MM.1S (cell line): ENCODE measurements around the gene ASPDH.

Experiments
- DNase-seq: peaks from one replicate; pipeline ENCODE4 v3.0.0-alpha.2; 2015
- H2AFZ ChIP-seq: fragments of 300-600 bp; sonication (generic); 2 replicates; pipeline ENCODE4 v1.6.0; 2016; ENCODE audit warnings: antibody characterized with exemption, low read length
- H3F3A ChIP-seq: fragments of 300-600 bp; sonication (generic); 2 replicates; pipeline ENCODE4 v1.6.1; 2016; ENCODE audit warnings: mild to moderate bottlenecking, antibody characterized with exemption, low read length, moderate library complexity, mixed read lengths; ENCODE audit not compliant: insufficient read depth
- H3K27ac ChIP-seq: fragments of 300-600 bp; sonication (generic); 2 replicates; pipeline ENCODE4 v1.5.1; 2016; ENCODE audit warnings: mild to moderate bottlenecking, low read length
- H3K27me3 ChIP-seq: fragments of 300-600 bp; sonication (generic); replicated peaks from 2 replicates; pipeline ENCODE4 v1.6.0; 2016; ENCODE audit warnings: low read length; ENCODE audit not compliant: insufficient read depth
- H3K36me3 ChIP-seq: fragments of 300-600 bp; sonication (generic); replicated peaks from 2 replicates; pipeline ENCODE4 v1.6.1; 2016; ENCODE audit warnings: mild to moderate bottlenecking, low read length, mixed read lengths; ENCODE audit not compliant: insufficient read depth
- H3K4me1 ChIP-seq: fragments of 300-600 bp; sonication (generic); 2 replicates; pipeline ENCODE4 v1.6.1; 2016; ENCODE audit warnings: low read length, mixed read lengths
- H3K4me2 ChIP-seq: fragments of 300-600 bp; sonication (generic); 2 replicates; pipeline ENCODE4 v1.6.0; 2016; ENCODE audit warnings: low read depth, low read length
- H3K4me3 ChIP-seq: fragments of 300-600 bp; sonication (generic); 2 replicates; pipeline ENCODE4 v1.5.1; 2016; ENCODE audit warnings: low read length, mixed read lengths
- H3K79me2 ChIP-seq: fragments of 300-600 bp; sonication (generic); 2 replicates; pipeline ENCODE4 v1.6.1; 2016; ENCODE audit warnings: mixed run types, low read length, mixed read lengths
- H3K9ac ChIP-seq: fragments of 300-600 bp; sonication (generic); 2 replicates; pipeline ENCODE4 v1.6.1; 2016; ENCODE audit warnings: low read length, mixed read lengths
- H3K9me2 ChIP-seq: fragments of 300-600 bp; sonication (generic); replicated peaks from 2 replicates; pipeline ENCODE4 v1.6.1; 2016; ENCODE audit warnings: mild to moderate bottlenecking, low read length, mixed read lengths; ENCODE audit not compliant: insufficient read depth
- H3K9me3 ChIP-seq: fragments of 300-600 bp; sonication (generic); replicated peaks from 2 replicates; pipeline ENCODE4 v1.6.1; 2016; ENCODE audit warnings: mild to moderate bottlenecking, low read length, mixed read lengths; ENCODE audit not compliant: insufficient read depth
- H4K20me1 ChIP-seq: fragments of 300-600 bp; sonication (generic); 2 replicates; pipeline ENCODE4 v1.6.1; 2016; ENCODE audit warnings: mild to moderate bottlenecking, low read length, moderate library complexity, mixed read lengths; ENCODE audit not compliant: insufficient read depth
- CTCF ChIP-seq: fragments of 300-600 bp; sonication (generic); IDR thresholded peaks from 2 replicates; pipeline ENCODE4 v1.5.1; 2016; ENCODE audit warnings: antibody characterized with exemption, low read length, mixed read lengths
- EZH2 ChIP-seq: fragments of 300-600 bp; sonication (generic); optimal IDR thresholded peaks from 2 replicates; pipeline ENCODE3; 2017; ENCODE audit warnings: low read depth, mild to moderate bottlenecking, antibody characterized with exemption, low read length, mixed read lengths
- EZH2phosphoT487 ChIP-seq: fragments of 300-600 bp; sonication (generic); IDR thresholded peaks from 2 replicates; pipeline ENCODE4 v1.6.1; 2018; ENCODE audit warnings: antibody characterized with exemption, low read length

ASPDH gene

GRCh38 chr19:50482271-50482855 lies 31.4 kb downstream of the ASPDH start:
- 0 out of 2 replicates have a peak, but pooled peaks cover 5% of the 10 kb centered on the region for H3K36me3 ChIP-seq
- H4K20me1 ChIP-seq: peaks cover 3% of the 10 kb centered on the region; the same call in 1 of the 2 replicates
- no peak overlapping the region for H2AFZ ChIP-seq
- no peak overlapping the region for H3K9ac ChIP-seq
- H3K79me2 ChIP-seq: peaks cover 23% of the 10 kb centered on the region
- H3K9me2 ChIP-seq: no peaks in the 10 kb centered on the region
- no peaks in the 10 kb centered on the region for H3K9me3 ChIP-seq
- H3K4me1 ChIP-seq: no peaks in the 10 kb centered on the region
- no peaks in the 10 kb centered on the region for H3K27me3 ChIP-seq
- H3F3A ChIP-seq: no peaks in the 10 kb centered on the region
- no peak for DNase-seq
- no peak overlapping the region for H3K27ac ChIP-seq
- TF ChIP-seq CTCF (no peak), EZH2 (no peak), EZH2phosphoT487 (no peak)
- no peak overlapping the region for H3K4me2 ChIP-seq
- no peak overlapping the region for H3K4me3 ChIP-seq

GRCh38 chr19:50481351-50482149 lies 32.2 kb downstream of the ASPDH start:
- H3K9ac ChIP-seq: no peak overlapping the region
- no peak overlapping the region for H3K4me2 ChIP-seq
- H3K27me3 ChIP-seq: no peaks in the 10 kb centered on the region
- H3K79me2 ChIP-seq: peaks cover 31% of the 10 kb centered on the region
- H3K36me3 ChIP-seq: 0 out of 2 replicates have a peak, but pooled peaks cover 5% of the 10 kb centered on the region
- no peaks in the 10 kb centered on the region for H3K9me3 ChIP-seq
- TF ChIP-seq CTCF (no peak), EZH2 (no peak), EZH2phosphoT487 (no peak)
- H3K4me3 ChIP-seq: no peak overlapping the region
- H3K4me1 ChIP-seq: no peaks in the 10 kb centered on the region
- H3K27ac ChIP-seq: no peak overlapping the region
- H3F3A ChIP-seq: peaks cover 3% of the 10 kb centered on the region; the same call in 1 of the 2 replicates
- no peak for DNase-seq
- H2AFZ ChIP-seq: no peak overlapping the region
- peaks cover 3% of the 10 kb centered on the region; the same call in 1 of the 2 replicates for H4K20me1 ChIP-seq
- no peaks in the 10 kb centered on the region for H3K9me2 ChIP-seq

- 0 out of 2 replicates have a peak, but pooled peaks cover 5% of the 10 kb centered on the region for H3K36me3 ChIP-seq
- H3K4me3 ChIP-seq: no peak overlapping the region
- no peak overlapping the region for H3K4me2 ChIP-seq
- no peaks in the 10 kb centered on the region for H3K27me3 ChIP-seq
- no peak for DNase-seq
- H3F3A ChIP-seq: peaks cover 5% of the 10 kb centered on the region; the same call in 1 of the 2 replicates
- no peaks in the 10 kb centered on the region for H3K4me1 ChIP-seq
- no peak overlapping the region for H3K27ac ChIP-seq
- no peak overlapping the region for H2AFZ ChIP-seq
- H4K20me1 ChIP-seq: peaks cover 3% of the 10 kb centered on the region; the same call in 1 of the 2 replicates
- no peaks in the 10 kb centered on the region for H3K9me2 ChIP-seq
- no peak overlapping the region for H3K9ac ChIP-seq
- no peaks in the 10 kb centered on the region for H3K9me3 ChIP-seq
- TF ChIP-seq CTCF: no peak
- no peak for TF ChIP-seq EZH2
- no peak for TF ChIP-seq EZH2phosphoT487
- H3K79me2 ChIP-seq: peaks cover 31% of the 10 kb centered on the region
These were observed 33.2 kb downstream of the ASPDH start for GRCh38 chr19:50480281-50481111.
